ENCODE measurements around the gene PIGN.

Gene PIGN

DNA sequence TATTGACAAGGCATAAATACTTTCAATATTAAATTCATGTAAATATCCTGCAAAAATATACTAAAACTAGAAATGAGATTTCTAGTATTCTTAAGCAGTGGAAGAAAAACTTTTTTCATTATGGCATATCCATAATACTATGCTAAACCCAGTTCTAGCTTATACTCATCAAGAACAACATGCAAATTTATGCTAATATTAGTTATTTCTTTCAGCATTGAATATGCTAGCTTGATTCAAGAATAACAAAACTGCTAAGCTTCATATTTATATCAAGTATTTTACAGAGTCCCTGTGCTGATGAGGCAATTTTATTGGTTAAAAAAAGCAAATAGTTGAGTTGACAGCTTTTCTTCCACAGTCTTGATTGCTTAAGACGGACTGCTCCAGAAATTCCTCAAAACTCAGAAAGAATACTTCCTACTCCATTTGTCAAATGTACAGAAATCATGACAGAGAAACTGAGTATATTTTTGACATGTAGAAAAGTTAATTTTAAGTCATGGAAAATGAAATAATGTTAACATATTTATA is 105.0 kb downstream of the PIGN start:
- POLR2A ChIA-PET = no interaction called here
- TF ChIP-seq NFRKB (IDR thresholded peaks at IDR 0.05) = no peak
- TF ChIP-seq, protein P1, sequence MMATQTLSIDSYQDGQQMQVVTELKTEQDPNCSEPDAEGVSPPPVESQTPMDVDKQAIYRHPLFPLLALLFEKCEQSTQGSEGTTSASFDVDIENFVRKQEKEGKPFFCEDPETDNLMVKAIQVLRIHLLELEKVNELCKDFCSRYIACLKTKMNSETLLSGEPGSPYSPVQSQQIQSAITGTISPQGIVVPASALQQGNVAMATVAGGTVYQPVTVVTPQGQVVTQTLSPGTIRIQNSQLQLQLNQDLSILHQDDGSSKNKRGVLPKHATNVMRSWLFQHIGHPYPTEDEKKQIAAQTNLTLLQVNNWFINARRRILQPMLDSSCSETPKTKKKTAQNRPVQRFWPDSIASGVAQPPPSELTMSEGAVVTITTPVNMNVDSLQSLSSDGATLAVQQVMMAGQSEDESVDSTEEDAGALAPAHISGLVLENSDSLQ (IDR thresholded peaks at IDR 0.05) = no peak
- TF ChIP-seq FOXK2 (IDR thresholded peaks at IDR 0.05) = no peak
- no peak for TF ChIP-seq LEF1 (IDR thresholded peaks at IDR 0.05; ENCODE audit: borderline replicate concordance)
- TF ChIP-seq TARDBP (IDR thresholded peaks at IDR 0.05) = no peak
- no peak for TF ChIP-seq ELF4 (IDR thresholded peaks at IDR 0.05)
- no peak for TF ChIP-seq HDGF (IDR thresholded peaks at IDR 0.05; ENCODE audit: borderline replicate concordance)
- TF ChIP-seq ARNT (IDR thresholded peaks at IDR 0.05) = no peak
- TF ChIP-seq SUZ12 (IDR thresholded peaks at IDR 0.05) = no peak
- TF ChIP-seq L3MBTL2 (conservative IDR thresholded peaks at IDR 0.05) = no peak
- no peak for DNase-seq (ENCODE audit: extremely low spot score)
- CTCF ChIA-PET = no interaction called here

DNA sequence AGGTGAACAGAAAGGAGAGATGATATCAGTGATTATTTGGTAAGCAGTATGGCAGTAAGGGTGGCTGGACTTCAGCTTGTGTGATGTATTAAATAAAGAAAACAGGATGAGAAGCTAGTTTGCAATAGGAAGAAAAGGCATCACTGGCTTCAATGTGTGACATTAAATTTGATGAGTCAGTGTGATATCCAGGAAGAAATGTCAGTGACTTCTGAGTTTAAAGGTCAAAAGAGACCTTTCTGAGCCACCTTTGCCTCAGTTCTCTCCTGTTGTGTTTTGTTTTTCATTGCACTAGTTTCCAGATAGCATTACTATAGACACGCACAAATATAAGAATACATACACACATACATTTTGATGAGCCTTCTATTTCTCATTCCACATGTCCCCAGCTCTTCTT is 105.6 kb downstream of the PIGN start:
- TF ChIP-seq SUZ12 (IDR thresholded peaks at IDR 0.05) = no peak
- no peak for TF ChIP-seq ARNT (IDR thresholded peaks at IDR 0.05)
- no peak for TF ChIP-seq HDGF (IDR thresholded peaks at IDR 0.05; ENCODE audit: borderline replicate concordance)
- TF ChIP-seq TARDBP (IDR thresholded peaks at IDR 0.05) = no peak
- no peak for TF ChIP-seq BHLHE40 (IDR thresholded peaks at IDR 0.05; ENCODE audit: borderline replicate concordance)
- TF ChIP-seq FOXM1 (IDR thresholded peaks at IDR 0.05; ENCODE audit: borderline replicate concordance) = no peak
- no peak for TF ChIP-seq FOXK2 (IDR thresholded peaks at IDR 0.05)
- no peak for TF ChIP-seq LEF1 (IDR thresholded peaks at IDR 0.05; ENCODE audit: borderline replicate concordance)
- TF ChIP-seq CTBP1 (IDR thresholded peaks at IDR 0.05; ENCODE audit: borderline replicate concordance) = no peak
- no peak for TF ChIP-seq L3MBTL2 (conservative IDR thresholded peaks at IDR 0.05)
- no peak for TF ChIP-seq NFRKB (IDR thresholded peaks at IDR 0.05)
- TF ChIP-seq ZNF384 (IDR thresholded peaks at IDR 0.05) = no peak
- TF ChIP-seq ELF4 (IDR thresholded peaks at IDR 0.05) = no peak
- no peak for TF ChIP-seq SP1 (IDR thresholded peaks at IDR 0.05)
- no peak for TF ChIP-seq FOXA1 (IDR thresholded peaks at IDR 0.05)
- TF ChIP-seq, protein P1 (IDR thresholded peaks at IDR 0.05) = no peak
- no peak for DNase-seq (ENCODE audit: extremely low spot score)
- ChIA-PET POLR2A (no interaction called here), CTCF (no interaction called here)

DNA sequence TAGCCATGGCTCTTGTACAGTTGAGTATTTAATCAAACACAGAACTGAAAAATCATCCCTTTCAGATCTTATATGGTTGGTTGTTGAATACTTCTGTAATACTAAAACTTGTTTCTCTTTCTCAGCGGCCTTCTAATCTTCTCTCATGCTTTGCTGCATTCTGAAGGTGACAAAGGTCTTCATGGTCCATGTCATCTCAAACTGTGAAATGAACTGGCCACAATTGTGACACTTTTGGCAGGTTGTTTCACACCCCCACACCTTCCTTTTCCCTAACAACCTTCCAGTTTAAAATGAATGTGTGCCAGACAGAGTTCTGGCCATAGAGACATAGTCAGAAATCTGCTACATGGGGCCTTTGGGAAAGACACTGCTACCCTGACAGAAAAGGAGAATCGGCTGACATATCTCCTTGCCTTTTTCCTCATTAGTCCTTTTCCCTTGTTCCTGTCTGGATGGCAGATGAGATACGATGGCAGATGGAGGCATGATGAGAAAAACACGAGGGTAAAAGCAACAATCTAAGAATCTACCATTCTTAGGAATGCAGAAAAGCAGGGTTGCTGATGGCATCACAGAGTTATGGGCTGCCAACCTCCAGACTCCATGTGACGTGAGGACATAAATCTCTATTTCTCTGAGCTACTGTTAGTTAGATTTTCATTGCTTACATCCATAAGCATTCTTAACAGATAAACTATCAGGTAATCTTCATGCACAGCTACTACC is 106.5 kb downstream of the PIGN start:
- POLR2A ChIA-PET = no interaction called here
- CTCF ChIA-PET = no interaction called here

DNA sequence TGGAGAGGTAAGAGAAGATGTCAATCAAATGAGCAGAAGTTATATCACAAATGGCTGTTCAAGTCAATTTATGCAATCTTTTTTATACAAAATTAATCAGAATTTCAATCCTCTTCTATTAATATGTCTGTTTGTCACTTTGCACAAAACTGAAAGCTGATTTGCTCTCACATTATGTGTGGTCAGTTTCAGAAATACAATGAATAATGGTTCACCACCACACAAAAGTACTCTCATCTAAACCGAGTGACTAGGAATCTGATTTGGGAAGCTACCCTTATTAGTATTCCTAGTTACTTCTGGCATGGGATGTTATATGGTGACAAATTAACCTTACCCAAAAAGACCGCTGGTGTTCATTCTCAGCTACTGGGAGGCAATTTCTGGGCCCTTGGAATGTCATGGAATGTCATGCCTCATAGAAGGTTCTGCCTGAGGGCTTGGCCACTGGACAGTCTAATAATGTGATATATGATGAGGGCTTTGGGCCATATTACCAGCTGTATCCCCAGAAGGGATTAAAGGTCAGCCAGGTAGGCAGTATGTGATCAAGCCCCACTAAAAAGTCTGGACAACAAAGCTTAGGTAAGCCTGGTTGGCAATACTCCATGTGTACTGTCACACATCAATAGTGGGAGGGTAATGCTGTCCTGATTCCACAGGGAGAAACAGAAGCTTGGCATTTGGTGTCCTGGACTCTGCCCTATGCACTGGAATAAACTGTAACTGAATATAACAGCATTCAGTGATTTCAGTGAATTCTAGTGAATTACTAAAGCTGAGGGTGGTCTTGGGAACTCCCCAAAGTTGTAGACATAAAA is 113.2 kb downstream of the PIGN start:
- POLR2A ChIA-PET = no interaction called here
- no peak for DNase-seq (ENCODE audit: extremely low spot score)
- TF ChIP-seq ZNF384 (IDR thresholded peaks at IDR 0.05) = no peak
- no peak for TF ChIP-seq L3MBTL2 (conservative IDR thresholded peaks at IDR 0.05)
- no peak for TF ChIP-seq SP1 (IDR thresholded peaks at IDR 0.05)
- TF ChIP-seq CTBP1 (IDR thresholded peaks at IDR 0.05; ENCODE audit: borderline replicate concordance) = no peak
- TF ChIP-seq LEF1 (IDR thresholded peaks at IDR 0.05; ENCODE audit: borderline replicate concordance) = no peak
- TF ChIP-seq ELF4 (IDR thresholded peaks at IDR 0.05) = no peak
- TF ChIP-seq, protein P1 (IDR thresholded peaks at IDR 0.05) = no peak
- no peak for TF ChIP-seq HDGF (IDR thresholded peaks at IDR 0.05; ENCODE audit: borderline replicate concordance)
- no peak for TF ChIP-seq TARDBP (IDR thresholded peaks at IDR 0.05)
- CTCF ChIA-PET = no interaction called here

More for the DNA sequence above, 106.5 kb downstream of the PIGN start:
- TF ChIP-seq, protein P1 (IDR thresholded peaks at IDR 0.05) = no peak
- TF ChIP-seq FOXK2 (IDR thresholded peaks at IDR 0.05) = no peak
- no peak for TF ChIP-seq ARNT (IDR thresholded peaks at IDR 0.05)
- no peak for TF ChIP-seq FOXA1 (IDR thresholded peaks at IDR 0.05)
- TF ChIP-seq CTBP1 (IDR thresholded peaks at IDR 0.05; ENCODE audit: borderline replicate concordance) = no peak
- no peak for TF ChIP-seq SUZ12 (IDR thresholded peaks at IDR 0.05)
- no peak for TF ChIP-seq HDGF (IDR thresholded peaks at IDR 0.05; ENCODE audit: borderline replicate concordance)
- TF ChIP-seq TARDBP (IDR thresholded peaks at IDR 0.05) = no peak
- TF ChIP-seq LEF1 (IDR thresholded peaks at IDR 0.05; ENCODE audit: borderline replicate concordance) = no peak
- TF ChIP-seq SP1 (IDR thresholded peaks at IDR 0.05) = no peak
- TF ChIP-seq NFRKB (IDR thresholded peaks at IDR 0.05) = no peak
- TF ChIP-seq FOXM1 (IDR thresholded peaks at IDR 0.05; ENCODE audit: borderline replicate concordance) = no peak
- TF ChIP-seq ZNF384 (IDR thresholded peaks at IDR 0.05) = no peak
- no peak for TF ChIP-seq ELF4 (IDR thresholded peaks at IDR 0.05)
- TF ChIP-seq L3MBTL2 (conservative IDR thresholded peaks at IDR 0.05) = no peak
- TF ChIP-seq BHLHE40 (IDR thresholded peaks at IDR 0.05; ENCODE audit: borderline replicate concordance) = no peak
- no peak for DNase-seq (ENCODE audit: extremely low spot score)

DNA sequence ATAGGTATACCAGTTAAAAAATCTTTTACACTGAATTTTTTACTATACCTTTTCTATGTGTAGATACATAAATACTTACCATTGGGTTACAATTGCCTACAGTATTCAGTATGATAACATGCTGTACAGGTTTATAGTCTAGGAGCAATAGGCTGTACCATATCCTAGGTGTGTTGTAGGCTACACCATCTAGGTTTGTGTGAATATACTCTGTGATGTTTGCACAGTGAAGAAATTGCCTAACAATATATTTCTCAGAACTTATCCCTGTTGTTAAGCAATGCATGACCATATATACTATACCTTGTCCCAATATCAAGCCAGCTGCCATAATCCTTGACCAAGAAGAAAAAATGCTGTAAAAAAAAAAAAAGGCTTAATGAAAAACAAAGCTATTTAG is 114.5 kb downstream of the PIGN start:
- ChIA-PET CTCF (no interaction called here), POLR2A (no interaction called here)
- TF ChIP-seq FOXA1 (IDR thresholded peaks at IDR 0.05) (no peak), CTBP1 (IDR thresholded peaks at IDR 0.05; ENCODE audit: borderline replicate concordance) (no peak), FOXK2 (IDR thresholded peaks at IDR 0.05) (no peak)
- no peak for DNase-seq (ENCODE audit: extremely low spot score)
